A549 (cell line): ENCODE measurements around the gene IL4R. TPM values are rescaled to one million over a fixed set of nuclear protein-coding genes. Genes with fewer than 3 reads are reported as not detected.

Experiments
- ATAC-seq, 2 experiments: fragments of 200-7000 bp in 1 of 2; fragments of >200 bp in 1 of 2; cut with Nextera tagmentation in 1 of 2; cut with Tn5 transposase in 1 of 2; 3 replicates each; pipeline versions ENCODE4 v1.8.0 to v1.9.1; 2018 to 2020; ENCODE audit warnings: mild to moderate bottlenecking in 1 of 2, moderate library complexity in 1 of 2
- CTCF ChIA-PET: fragments of 300-600 bp; sonication (Branson Sonifier 250); formaldehyde crosslinking; extraction: SDS; loops from one replicate; lab custom pipeline; 2021; ENCODE audit warnings: antibody characterized with exemption, inconsistent platforms; lab: Yijun Ruan, JAX
- POLR2A ChIA-PET: fragments of 350-600 bp; formaldehyde crosslinking; extraction: SDS; loops from one replicate; lab custom pipeline; 2021; ENCODE audit warnings: antibody characterized with exemption, inconsistent platforms; lab: Yijun Ruan, JAX
- DNase-seq, 2 experiments: peaks; one replicate each; pipeline versions ENCODE4 v3.0.0 to v3.0.0-alpha.2; 2011 to 2016; ENCODE audit warnings: low read depth in 1 of 2, low spot score in 1 of 2
- FAIRE-seq: peaks from 2 replicates; lab custom pipeline; 2011; peaks lifted over from hg19 to GRCh38; lab: Jason Lieb, UNC
- H3K27ac ChIP-seq, 2 experiments: fragments of >200 bp; sonication (Bioruptor Twin); formaldehyde crosslinking; 3 replicates each; pipeline ENCODE4 v1.5.1; 2016 to 2017
- H3K4me1 ChIP-seq: fragments of >200 bp; sonication (Bioruptor Twin); formaldehyde crosslinking; 3 replicates; pipeline ENCODE4 v1.6.1; 2016
- H3K4me2 ChIP-seq: fragments of >200 bp; sonication (Bioruptor Twin); formaldehyde crosslinking; 3 replicates; pipeline ENCODE4 v1.6.1; 2016
- H3K4me3 ChIP-seq: fragments of >200 bp; sonication (Bioruptor Twin); formaldehyde crosslinking; 3 replicates; pipeline ENCODE4 v1.5.1; 2016
- H3K9me3 ChIP-seq: fragments of >200 bp; sonication (Bioruptor Twin); formaldehyde crosslinking; 3 replicates; pipeline ENCODE4 v1.6.1; 2016
- BHLHE40 ChIP-seq: IDR thresholded peaks from 2 replicates; pipeline ENCODE4 v1.6.1; 2012; ENCODE audit warnings: low read depth, low read length, inconsistent platforms
- EHMT2 ChIP-seq: fragments of 200-600 bp; sonication (generic); IDR thresholded peaks from 2 replicates; pipeline ENCODE4 v1.6.1; 2016; ENCODE audit warnings: antibody characterized with exemption, low read depth, mild to moderate bottlenecking, moderate library complexity
- EP300 ChIP-seq, 2 experiments: fragments of >200 bp; sonication (Bioruptor Twin); formaldehyde crosslinking; IDR thresholded peaks; 2 replicates in 1 of 2; 3 replicates in 1 of 2; pipeline ENCODE4 v1.6.1; 2016 to 2017
- FOSB ChIP-seq: fragments of 250-450 bp; sonication (Bioruptor Pico); IDR thresholded peaks from 2 replicates; pipeline ENCODE4 v1.5.0; 2020; ENCODE audit warnings: mild to moderate bottlenecking, moderate library complexity
- HOXB13 ChIP-seq: fragments of 250-450 bp; sonication (Bioruptor Pico); IDR thresholded peaks from 2 replicates; pipeline ENCODE4 v1.5.0; 2020; ENCODE audit warnings: low read depth, mild to moderate bottlenecking, moderate library complexity
- JUN ChIP-seq, 2 experiments: fragments of >200 bp; sonication (Bioruptor Twin); formaldehyde crosslinking; IDR thresholded peaks; 2 replicates in 1 of 2; 3 replicates in 1 of 2; pipeline ENCODE4 v1.6.1; 2016 to 2017
- KDM5A ChIP-seq: fragments of 200-600 bp; sonication (generic); IDR thresholded peaks from 2 replicates; pipeline ENCODE4 v1.6.1; 2016; ENCODE audit warnings: antibody characterized with exemption, mild to moderate bottlenecking
- MAFK ChIP-seq: fragments of 450-650 bp; IDR thresholded peaks from 2 replicates; pipeline ENCODE4 v1.6.1; 2014; ENCODE audit not compliant: partially characterized antibody
- NR3C1 ChIP-seq: fragments of >200 bp; sonication (Bioruptor Twin); formaldehyde crosslinking; IDR thresholded peaks from 3 replicates; pipeline ENCODE4 v1.6.1; 2017
- POLR2A ChIP-seq: IDR thresholded peaks from 2 replicates; pipeline ENCODE4 v1.6.1; 2012; ENCODE audit warnings: mild to moderate bottlenecking, low read length
- RCOR1 ChIP-seq: fragments of 150-350 bp; IDR thresholded peaks from 2 replicates; pipeline ENCODE4 v1.6.1; 2014; ENCODE audit warnings: antibody characterized with exemption, low read length, low read depth
- RNF2 ChIP-seq: fragments of 200-600 bp; sonication (generic); IDR thresholded peaks from 2 replicates; pipeline ENCODE4 v1.6.1; 2016; ENCODE audit warnings: low read depth, mild to moderate bottlenecking, antibody characterized with exemption, moderate library complexity, borderline replicate concordance
- SMC3 ChIP-seq: fragments of >200 bp; sonication (Bioruptor Twin); formaldehyde crosslinking; IDR thresholded peaks from 3 replicates; pipeline ENCODE4 v1.6.1; 2018; ENCODE audit warnings: inconsistent platforms
- WGBS: methylation state at CpG from one replicate; pipeline ENCODE4 v1.1.6; 2017; ENCODE audit errors: missing lambda C conversion rate; 5-methylcytosine and 5-hydroxymethylcytosine counted together
- polyA plus RNA-seq, 4 experiments: library from polyadenylated mRNA; depleted of rRNA in 3 of 4; stranded (reverse); fragments of >200 nt; fragmentation: RNase III in 1 of 4; extraction: RNeasy Plus Mini Kit Qiagen cat#74134 plus additional on column Dnase treatment in 1 of 4; gene quantifications; 2 replicates in 3 of 4; 3 replicates in 1 of 4; pipeline ENCODE4 v1.2.3, GENCODE V29; 2011 to 2017
- TF ChIP-seq, protein P1 (sequence below): IDR thresholded peaks from 2 replicates; pipeline ENCODE4 v1.6.1; 2012
- TF ChIP-seq, protein P2 (sequence below): fragments of 450-650 bp; IDR thresholded peaks from 2 replicates; pipeline ENCODE4 v1.6.1; 2014; ENCODE audit warnings: antibody characterized with exemption
- TF ChIP-seq, protein P3 (sequence below): fragments of 200-600 bp; sonication (generic); IDR thresholded peaks from 2 replicates; pipeline ENCODE4 v1.6.1; 2016; ENCODE audit warnings: antibody characterized with exemption, mild to moderate bottlenecking, moderate library complexity
- TF ChIP-seq, protein P4 (sequence below): IDR thresholded peaks from 2 replicates; pipeline ENCODE4 v1.6.1; 2012

The IL4R gene
- polyA plus RNA-seq, 2 of the 4 experiments (the other 2 are of a cell fraction): 14.4 to 19.3 TPM

DNA sequence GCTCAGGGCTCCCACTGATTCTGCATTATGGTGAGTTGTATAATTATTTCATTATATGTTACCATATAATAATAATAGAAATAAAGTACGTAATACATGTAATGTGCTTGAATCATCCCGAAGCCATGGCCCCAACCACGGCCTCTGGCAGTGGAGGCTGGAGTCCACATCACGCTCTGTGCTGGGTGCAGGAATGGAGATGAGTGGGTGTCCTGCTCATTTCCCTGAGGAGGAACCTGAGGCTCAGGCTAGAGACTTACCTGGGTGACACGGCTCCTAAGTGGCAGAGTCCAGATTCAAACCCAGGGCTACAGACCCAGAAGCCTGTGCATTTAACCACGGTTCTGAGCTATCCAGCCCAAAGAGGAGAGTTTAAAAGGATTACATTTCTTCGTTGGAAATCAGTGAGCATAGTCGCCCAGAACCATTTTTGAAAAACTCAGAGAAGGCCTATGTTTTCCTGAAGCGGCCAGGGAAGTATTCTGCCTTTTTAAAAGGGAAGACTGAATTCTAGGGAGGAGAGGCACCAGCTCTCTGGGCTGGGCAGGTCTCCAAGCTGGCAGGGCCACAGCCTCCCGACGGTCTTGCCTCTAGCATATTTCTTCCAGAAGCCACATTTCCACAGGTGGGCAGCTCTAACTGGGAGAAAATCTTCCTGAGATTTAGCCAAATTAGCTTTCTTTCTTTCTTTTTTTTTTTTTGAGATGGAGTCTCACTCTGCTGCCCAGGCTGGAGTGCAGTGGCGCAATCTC lies 6.7 kb downstream of the IL4R start:
- CTCF ChIA-PET: interaction anchor here (0.9 to 3.1 kb wide), 5 partner anchors 41 to 85 kb away, joined by 4 to 25 read pairs (median 5); no protein-coding TSS in a partner anchor
- no peaks in the 10 kb centered on the region for H3K9me3 ChIP-seq
- no peak for ATAC-seq
- no peak overlapping the region for H3K4me3 ChIP-seq
- H3K4me1 ChIP-seq: peaks cover 36% of the 10 kb centered on the region
- WGBS: 87% methylated on average over 12 of the region's 12 CpGs
- TF ChIP-seq NR3C1 (no peak), RNF2 (no peak), FOSB (no peak), POLR2A (no peak), RCOR1 (no peak)
- TF ChIP-seq, protein P1, sequence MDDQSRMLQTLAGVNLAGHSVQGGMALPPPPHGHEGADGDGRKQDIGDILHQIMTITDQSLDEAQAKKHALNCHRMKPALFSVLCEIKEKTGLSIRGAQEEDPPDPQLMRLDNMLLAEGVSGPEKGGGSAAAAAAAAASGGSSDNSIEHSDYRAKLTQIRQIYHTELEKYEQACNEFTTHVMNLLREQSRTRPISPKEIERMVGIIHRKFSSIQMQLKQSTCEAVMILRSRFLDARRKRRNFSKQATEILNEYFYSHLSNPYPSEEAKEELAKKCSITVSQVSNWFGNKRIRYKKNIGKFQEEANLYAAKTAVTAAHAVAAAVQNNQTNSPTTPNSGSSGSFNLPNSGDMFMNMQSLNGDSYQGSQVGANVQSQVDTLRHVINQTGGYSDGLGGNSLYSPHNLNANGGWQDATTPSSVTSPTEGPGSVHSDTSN: no peak
- TF ChIP-seq, protein P2, sequence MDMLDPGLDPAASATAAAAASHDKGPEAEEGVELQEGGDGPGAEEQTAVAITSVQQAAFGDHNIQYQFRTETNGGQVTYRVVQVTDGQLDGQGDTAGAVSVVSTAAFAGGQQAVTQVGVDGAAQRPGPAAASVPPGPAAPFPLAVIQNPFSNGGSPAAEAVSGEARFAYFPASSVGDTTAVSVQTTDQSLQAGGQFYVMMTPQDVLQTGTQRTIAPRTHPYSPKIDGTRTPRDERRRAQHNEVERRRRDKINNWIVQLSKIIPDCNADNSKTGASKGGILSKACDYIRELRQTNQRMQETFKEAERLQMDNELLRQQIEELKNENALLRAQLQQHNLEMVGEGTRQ: no peak
- POLR2A ChIA-PET: interaction anchor here (1.0 kb wide), 1 partner anchor 117 kb away, joined by 4 read pairs; the partner anchor contains the start of gene KDM8
- no peak overlapping the region for H3K4me2 ChIP-seq
- DNase-seq: no peak
- no peak for FAIRE-seq
- H3K27ac ChIP-seq: peak overlapping the region in 1 of 2 experiments; percentile 56; a peak in 3 of 6 replicates

DNA sequence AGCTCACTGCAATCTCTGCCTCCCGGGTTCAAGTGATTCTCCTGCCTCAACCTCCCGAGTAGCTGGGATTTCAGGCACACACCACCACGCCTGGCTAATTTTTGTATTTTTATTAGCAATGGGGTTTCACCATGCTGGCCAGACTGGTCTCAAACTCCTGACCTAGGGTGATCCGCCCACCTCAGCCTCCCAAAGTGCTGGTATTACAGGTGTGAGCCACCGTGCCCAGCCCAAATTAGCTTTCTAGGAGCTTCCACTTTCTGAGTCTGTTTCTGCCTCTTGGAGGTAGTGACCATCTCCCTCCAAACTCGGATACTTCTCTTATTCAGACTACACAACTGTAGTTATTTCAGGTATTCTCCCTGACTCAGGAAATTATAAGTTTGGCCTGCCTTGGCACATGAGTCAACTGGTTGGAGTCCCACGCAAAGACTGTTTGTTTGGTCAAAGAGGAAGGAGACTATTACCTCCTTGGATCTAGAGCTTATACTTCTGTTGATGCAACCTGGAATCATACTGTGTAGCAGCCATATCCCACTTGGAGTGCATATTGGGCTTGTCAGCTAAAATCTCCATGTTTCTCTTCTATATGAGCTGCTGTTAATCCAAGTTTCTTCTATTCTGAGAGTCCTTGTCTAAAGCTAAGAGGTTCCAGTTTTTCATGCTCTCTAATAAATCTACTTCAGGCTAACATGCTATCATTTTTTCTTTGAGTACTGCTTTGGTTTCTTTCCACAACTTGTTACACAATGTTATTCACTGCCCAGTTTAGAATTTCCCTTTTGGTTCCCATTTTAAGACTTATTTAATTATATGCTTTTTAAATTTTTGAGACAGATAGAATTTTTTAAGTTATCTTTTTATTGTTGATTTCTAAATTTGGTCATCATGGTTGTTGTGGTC lies 7.5 kb downstream of the IL4R start:
- H3K9me3 ChIP-seq: no peaks in the 10 kb centered on the region
- TF ChIP-seq JUN (IDR thresholded peaks at IDR 0.05) (no peak), KDM5A (no peak), SMC3 (no peak), BHLHE40 (no peak), MAFK (peak; percentile 30), EHMT2 (no peak)
- TF ChIP-seq, all 56 proteins: peak for 1
- Histone ChIP-seq H3K4me1 (peaks cover 36% of the 10 kb centered on the region), H3K27ac (peak overlapping the region in 1 of 2 experiments; percentile 56; a peak in 3 of 6 replicates), H3K4me3 (no peak overlapping the region), H3K4me2 (no peak overlapping the region)
- ChIA-PET POLR2A (interaction anchor here (0.5 to 1.0 kb wide), 2 partner anchors 83 to 118 kb away, joined by 3 to 4 read pairs; partner anchors contain the start of gene KDM8), CTCF (interaction anchor here (0.6 to 3.1 kb wide), 6 partner anchors 40 to 165 kb away, joined by 3 to 25 read pairs (median 4); no protein-coding TSS in a partner anchor)
- ATAC-seq (peak in 1 of 2 experiments; percentile 11; a peak in 1 of 6 replicates), DNase-seq (no peak), FAIRE-seq (no peak)
- WGBS: 79% methylated on average over 7 of the region's 7 CpGs

DNA sequence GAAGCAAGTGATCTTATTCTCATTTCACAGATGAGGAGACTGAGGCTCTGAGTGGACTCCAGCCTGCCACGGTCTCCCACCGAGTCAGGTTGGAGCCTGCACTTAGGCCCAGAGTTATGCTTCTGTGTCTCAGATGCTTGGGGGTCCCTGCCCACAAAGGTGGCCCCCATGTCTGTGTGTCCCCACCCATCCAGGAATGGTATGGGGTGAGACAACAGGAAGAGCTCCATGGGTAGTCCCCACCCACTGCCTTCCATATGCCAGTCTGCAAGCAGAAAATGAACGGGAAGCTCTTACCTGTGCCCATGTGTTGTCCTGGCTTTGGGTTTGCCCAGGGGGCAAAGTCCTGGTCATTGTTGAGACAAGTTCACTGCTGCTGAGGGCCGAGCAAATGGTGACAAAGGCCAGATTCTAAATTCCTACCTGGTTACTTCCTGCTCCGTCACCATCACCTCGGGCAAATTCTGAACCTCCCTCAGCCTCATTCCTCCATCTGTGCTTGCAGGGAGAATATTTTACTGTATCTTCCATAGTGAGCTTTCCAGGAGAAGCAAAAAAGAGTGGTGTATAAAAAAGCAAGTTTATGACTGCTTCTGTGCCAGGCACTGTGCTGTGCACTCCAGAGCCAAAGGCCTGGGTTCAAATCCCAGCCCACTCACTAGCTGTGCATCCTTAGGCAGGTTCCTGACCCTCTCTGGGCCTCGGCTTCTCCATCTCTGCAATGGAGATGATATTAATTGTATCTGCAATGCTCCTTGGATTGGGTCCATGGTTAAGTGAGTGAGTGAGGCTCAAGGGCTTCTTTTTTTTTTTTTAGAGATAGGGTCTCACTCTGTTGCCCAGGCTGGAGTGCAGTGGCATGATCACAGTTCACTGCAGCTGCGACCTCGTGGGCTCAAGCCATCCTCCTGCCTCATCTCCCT lies 9.3 kb downstream of the IL4R start:
- ATAC-seq: no peak
- FAIRE-seq: no peak
- no peaks in the 10 kb centered on the region for H3K9me3 ChIP-seq
- DNase-seq: no peak
- TF ChIP-seq HOXB13 (CRISPR knock-in tag) (no peak), FOSB (no peak), EP300 (IDR thresholded peaks at IDR 0.05) (no peak), BHLHE40 (no peak)
- TF ChIP-seq, protein P3, sequence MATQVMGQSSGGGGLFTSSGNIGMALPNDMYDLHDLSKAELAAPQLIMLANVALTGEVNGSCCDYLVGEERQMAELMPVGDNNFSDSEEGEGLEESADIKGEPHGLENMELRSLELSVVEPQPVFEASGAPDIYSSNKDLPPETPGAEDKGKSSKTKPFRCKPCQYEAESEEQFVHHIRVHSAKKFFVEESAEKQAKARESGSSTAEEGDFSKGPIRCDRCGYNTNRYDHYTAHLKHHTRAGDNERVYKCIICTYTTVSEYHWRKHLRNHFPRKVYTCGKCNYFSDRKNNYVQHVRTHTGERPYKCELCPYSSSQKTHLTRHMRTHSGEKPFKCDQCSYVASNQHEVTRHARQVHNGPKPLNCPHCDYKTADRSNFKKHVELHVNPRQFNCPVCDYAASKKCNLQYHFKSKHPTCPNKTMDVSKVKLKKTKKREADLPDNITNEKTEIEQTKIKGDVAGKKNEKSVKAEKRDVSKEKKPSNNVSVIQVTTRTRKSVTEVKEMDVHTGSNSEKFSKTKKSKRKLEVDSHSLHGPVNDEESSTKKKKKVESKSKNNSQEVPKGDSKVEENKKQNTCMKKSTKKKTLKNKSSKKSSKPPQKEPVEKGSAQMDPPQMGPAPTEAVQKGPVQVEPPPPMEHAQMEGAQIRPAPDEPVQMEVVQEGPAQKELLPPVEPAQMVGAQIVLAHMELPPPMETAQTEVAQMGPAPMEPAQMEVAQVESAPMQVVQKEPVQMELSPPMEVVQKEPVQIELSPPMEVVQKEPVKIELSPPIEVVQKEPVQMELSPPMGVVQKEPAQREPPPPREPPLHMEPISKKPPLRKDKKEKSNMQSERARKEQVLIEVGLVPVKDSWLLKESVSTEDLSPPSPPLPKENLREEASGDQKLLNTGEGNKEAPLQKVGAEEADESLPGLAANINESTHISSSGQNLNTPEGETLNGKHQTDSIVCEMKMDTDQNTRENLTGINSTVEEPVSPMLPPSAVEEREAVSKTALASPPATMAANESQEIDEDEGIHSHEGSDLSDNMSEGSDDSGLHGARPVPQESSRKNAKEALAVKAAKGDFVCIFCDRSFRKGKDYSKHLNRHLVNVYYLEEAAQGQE: no peak
- TF ChIP-seq, protein P4, sequence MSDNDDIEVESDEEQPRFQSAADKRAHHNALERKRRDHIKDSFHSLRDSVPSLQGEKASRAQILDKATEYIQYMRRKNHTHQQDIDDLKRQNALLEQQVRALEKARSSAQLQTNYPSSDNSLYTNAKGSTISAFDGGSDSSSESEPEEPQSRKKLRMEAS: no peak
- TF ChIP-seq, all 56 proteins: peak for 0
- 67% methylated on average over 7 of the region's 9 CpGs for WGBS
- ChIA-PET POLR2A (no interaction called here), CTCF (interaction anchor here (1.0 to 3.1 kb wide), 5 partner anchors 16 to 88 kb away, joined by 3 to 25 read pairs (median 4); no protein-coding TSS in a partner anchor)
- H3K4me2 ChIP-seq: peak overlapping the region; percentile 34; the same call in 2 of the 3 replicates
- H3K4me3 ChIP-seq: no peak overlapping the region
- peaks cover 46% of the 10 kb centered on the region for H3K4me1 ChIP-seq
- peak overlapping the region in 1 of 2 experiments; percentile 92; a peak in 3 of 6 replicates for H3K27ac ChIP-seq
